GM19463 (cell line): Measurements from ENCODE around the gene ELAVL1.

ENCODE experiments used
- ATAC-seq: cut with Tn5 transposase; IDR thresholded peaks from one replicate; pipeline ENCODE4 v1.9.1; 2021; ENCODE audit warnings: mild to moderate bottlenecking, moderate library complexity; ENCODE audit not compliant: unreplicated experiment

ELAVL1 gene

DNA sequence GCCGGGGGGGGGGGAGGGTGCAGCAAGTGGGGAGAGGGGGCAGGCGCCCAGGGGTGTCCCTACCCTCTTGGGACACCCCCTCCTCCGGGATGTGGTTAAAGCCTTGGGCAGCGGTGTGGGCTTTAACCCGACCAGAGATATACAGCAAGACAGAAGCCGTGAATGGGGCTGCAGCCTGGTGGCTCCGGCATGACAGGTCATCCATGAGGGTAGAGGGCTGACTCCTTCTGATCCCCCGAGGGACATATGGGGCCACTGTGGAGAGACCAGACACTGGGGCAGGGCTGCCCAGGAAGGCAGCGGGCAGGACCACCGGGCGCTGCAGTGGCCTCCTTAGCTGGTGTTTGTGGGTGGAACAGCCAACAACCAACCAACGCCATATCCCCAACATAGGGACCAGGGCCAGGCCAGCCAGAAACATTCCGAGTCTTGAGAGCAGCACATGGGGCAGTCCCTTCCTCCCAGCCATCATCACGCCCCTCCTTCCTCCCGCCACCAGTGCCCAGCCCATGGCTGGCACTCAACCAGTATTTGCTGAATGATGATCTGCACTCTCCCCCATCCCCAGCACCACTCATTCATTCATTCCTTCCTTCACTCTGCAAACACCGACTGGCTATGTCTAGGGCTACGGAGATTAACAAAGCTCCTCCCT is 18.2 kb downstream of the ELAVL1 start:
- ATAC-seq, result no peak

DNA sequence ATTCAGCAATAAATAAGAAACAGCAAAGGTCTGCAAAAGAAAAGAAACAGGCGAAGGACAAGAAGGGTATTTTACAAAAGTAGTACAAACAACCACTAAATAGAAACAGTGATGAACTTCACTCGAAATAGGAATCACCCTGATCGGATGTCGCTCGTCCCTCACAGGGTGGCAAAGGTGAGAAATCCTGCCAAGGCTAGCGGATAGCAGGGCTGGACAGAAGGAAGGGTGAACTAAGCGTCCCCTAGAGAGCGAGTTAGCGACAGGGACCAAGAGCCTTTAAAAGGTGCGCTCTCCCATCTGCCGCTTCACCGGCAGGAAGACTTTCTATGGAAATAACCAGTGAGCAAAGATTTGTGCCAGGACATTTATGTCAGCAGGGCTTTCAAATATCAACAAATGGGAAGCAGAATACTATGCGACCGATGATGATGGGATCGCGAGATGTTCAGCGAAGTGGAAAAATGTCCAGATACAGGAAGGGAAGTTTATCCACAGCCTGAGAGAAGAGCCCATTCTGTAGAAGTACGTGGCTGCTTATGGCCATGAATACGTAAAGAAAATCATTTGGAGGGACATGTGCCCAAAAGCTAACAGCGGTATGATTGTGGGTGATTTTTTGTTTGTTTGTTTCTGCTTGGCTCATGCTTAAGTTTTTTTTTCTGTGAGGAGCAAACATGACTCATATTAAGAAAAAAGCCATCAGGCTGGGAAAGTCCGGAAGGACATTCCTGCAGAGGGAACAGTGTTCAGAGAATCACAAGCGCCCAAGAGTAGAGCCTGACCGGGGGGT is 18.9 kb downstream of the ELAVL1 start:
- ATAC-seq, result no peak

DNA sequence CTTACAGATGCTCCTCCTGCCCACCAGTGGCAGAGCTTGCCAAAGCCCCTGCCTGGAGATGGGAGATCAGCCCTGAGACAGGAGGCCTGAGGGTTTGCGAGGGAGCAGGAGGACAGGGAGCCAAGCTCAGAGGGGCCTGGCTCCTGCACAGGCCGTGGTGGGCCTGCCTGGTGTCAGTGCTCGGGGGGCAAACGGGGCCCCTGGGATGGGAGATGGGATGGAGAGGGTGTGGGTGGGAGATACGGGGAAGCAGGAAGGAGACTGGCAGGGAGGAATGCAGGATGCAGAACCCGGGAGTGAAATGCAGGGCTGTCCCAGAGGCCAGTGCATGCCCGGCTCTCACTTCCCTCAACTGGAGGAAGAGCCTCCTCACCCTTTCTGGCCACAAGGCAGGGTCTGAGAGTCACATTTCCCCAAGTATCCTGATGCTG is 19.9 kb downstream of the ELAVL1 start:
- ATAC-seq, result no peak

DNA sequence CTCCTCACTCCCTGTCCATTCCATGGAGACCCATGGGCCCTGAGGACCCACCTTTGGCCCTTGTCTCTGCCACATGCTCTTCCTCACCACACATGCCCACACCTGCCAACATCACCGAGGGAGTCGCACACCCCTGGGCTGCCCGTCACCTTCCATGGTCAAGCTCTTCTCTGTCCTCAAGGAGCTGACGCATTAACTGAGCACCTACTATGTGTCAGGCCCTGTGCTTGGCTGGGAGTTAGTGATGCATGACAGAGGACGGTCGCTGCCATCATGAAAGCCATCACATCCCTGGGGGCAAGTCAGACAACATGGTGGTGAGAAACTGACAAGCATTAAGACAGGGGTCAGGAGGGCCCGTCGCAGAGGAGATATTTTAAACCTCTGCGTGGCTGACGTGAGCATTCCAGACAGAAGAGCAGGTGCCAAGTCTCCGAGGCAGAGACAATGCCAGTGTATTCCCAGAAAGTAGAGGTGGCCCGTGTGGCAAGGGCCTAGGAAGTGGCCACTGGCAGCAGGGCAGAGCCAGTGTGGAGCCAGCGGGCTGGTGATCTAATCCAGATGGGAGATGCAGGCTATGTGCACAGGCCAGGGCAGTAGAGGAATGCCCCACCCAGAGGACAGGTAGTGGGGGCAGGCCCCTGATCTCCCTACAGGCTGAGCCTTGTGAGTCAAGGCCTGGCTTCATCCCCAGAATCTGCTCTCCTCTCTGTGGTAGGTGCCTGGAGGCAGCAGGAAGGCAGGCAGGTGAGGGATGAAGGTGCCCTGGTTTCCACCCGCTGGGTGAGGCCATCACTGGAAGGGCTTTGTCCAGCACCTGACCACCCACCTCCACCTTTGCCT is 21.2 kb downstream of the ELAVL1 start:
- no peak for ATAC-seq

DNA sequence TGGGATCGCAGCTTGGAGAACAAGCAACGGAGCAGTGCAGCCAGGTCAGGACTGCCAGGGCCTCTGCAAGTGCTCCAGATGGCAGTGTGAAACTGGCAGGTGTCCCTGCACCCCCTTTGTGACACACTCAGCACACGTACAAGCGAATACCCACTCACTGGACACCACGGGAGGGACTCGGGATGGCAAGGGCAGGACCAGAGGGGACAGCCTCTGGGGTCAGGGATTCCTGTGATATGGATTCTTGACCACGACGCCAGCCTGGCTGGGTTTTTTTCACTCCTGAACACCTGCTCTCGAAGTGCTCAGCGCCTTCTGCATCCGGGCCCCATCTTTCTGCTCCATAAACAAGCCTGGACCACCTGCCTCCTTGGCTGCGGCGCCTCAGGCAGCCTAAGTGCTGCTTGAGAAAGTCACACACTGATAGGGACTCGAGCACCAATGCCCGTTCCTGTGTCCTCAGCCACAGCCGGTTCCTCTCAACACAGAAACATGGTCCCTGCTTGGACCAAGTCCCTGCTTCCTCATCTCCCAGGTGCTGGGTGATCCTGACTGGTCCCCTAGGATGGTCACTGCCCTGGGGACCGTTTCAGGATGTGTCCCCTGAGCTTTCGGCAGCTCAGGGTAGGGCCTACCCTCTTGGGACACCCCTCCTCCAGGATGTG is 22.0 kb downstream of the ELAVL1 start:
- ATAC-seq, result no peak

DNA sequence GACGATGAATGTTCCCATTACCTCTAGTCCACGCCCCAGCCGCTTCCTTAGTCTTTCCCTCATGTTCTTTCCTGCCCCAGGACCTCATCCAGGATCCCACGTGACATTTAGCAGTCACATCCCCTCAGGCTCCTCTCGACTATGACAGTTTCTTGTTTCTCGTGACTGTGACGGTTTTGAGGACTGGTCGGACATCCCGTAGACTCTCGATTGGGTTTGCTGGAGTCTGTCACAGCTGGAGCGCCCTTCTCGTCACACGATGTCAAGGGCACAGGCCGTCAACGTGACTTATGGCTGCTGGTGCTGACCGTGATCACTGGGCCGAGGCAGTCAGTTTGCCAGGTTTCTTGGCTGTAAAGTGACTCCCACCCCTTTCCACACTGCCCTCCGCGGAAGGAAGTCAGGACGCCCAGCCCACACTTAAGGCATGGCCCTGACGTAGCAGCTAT is 22.8 kb downstream of the ELAVL1 start:
- ATAC-seq, result no peak

DNA sequence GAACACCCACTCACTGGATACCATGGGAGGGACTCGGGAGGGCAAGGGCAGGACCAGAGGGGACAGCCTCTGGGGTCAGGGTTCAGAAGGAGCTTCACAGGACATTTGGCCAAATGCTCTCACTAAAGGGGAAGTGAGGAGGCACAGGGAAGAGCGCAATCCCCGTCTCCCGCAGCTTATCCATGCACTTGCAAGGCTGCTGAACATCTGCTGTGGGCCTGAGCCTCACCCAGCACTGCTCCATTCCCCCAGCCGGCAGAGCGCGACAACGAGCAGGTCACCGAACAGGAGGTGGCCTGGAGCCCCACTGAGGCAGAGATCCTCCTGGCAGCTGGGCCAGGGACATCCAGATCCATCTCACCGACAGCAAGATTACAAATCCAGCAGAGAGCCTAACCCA is 23.3 kb downstream of the ELAVL1 start:
- ATAC-seq, result no peak

DNA sequence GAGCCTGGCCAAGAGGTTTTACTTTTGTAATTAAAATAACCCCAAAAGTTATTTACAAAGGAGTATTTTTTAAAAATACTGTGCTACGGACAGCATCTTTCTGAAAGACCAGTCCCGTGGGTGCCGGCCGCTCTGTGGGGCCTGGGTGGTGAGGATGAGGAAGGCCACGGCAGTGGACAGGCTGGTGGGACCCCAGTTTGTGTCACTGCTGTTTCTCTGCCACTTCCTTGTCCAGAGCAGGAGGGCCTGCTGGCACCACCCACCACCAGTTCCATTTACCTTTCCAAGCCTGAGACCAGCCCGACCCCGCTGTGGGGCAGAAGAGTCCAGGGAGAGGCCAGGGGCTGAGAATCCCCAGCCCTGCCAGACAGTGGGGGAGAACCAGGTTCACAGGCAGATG is 23.8 kb downstream of the ELAVL1 start:
- ATAC-seq, result no peak

DNA sequence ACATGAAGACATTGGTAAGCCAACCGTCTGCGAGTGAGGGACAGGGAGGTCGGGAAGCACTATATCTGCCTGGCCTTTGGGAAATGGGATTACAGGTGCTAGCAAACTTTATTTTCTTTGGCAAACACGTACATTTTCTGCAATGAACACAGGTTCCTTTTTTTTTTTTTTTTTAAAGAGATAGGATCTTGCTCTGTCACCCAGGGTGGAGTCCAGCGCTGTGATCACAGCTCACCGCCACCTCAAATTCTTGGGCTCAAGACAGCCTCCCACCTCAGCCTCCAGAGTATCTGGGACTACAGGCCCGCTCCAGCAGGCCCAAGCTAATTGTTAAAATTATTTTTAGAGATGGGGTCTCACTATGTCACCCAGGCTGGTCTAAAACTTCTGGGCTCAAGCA is 24.2 kb downstream of the ELAVL1 start:
- ATAC-seq, result no peak

DNA sequence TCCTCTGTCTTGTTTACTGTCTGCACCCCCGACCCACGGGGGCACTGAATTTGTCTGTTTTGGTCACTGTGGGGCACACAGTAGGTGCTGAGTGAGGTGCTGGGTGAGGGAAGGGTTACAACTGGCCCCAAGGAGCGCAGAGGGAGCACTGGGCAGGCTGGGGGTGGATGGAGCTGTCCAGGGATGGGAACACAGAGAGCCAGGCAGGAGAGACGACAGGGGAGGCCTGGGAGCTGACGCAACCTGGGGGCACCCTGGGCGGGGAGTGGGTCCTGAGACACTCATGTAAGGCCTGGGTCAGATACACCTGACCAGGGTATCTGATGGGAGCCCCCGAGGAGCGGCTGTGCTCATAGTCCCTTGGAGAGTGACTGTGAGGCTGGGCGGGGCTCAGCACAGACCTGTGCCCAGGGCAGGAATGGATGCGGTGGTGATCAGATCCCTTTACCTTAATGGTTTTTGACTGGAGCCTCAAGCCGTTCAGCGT is 24.8 kb downstream of the ELAVL1 start:
- no peak for ATAC-seq

DNA sequence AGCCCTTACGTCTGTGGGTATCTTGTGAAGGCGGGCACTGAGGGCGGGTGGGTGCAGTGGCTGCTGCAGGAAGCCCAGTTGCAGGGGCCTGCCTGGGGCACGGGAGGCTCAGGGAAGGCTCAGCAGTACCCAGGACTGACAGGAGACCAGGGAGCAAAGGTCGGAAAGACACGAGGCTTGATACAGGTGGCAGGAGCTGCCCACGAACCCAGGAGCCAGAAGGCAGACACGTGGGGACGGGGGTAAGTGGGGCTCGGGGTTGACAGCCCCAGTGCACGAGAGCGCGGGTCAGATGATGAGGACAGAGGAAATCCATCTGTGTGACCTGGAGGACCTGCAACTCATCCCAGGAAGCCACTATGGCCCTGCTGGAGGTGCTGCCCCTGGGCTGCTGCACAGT is 25.3 kb downstream of the ELAVL1 start:
- no peak for ATAC-seq

DNA sequence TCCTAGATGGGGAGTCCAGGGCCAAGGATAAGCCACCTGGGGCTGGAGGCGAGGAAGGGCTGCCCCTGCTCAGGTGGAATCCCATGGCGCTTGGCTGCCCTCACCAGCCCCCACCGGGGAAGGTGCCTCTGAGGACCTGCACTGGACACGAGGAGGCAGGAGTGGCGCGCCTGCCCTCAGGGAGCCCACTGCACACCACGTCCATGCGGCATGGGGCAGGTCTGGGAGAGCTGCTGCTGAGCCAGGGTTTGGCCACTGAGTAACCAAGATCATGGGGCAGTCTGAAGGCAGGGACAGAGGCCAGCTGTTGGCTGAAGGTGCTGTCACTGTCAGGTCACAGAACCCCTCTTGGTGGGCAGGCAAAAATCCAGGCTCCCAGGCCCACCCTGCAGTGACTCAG is 25.9 kb downstream of the ELAVL1 start:
- ATAC-seq, result no peak

DNA sequence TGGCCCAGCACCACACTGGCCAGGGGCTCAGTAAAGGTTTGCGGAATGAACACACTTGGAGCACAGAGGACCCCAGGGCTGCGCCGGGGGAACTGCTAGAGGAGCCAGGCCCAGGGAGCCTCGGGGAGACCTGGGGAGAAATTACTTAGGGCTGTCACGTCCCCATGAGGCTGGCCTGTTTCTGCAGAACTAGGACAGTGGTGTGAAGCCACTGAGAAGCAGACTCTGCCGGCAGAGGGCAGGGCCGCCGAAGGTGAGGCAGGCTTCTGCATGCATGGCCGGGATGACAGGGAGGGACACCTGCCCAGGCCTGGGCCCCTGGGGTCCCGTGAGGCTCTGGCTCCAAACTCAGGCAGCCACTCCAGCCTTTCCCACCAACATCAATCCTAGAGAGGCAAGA is 26.4 kb downstream of the ELAVL1 start:
- ATAC-seq, result no peak

DNA sequence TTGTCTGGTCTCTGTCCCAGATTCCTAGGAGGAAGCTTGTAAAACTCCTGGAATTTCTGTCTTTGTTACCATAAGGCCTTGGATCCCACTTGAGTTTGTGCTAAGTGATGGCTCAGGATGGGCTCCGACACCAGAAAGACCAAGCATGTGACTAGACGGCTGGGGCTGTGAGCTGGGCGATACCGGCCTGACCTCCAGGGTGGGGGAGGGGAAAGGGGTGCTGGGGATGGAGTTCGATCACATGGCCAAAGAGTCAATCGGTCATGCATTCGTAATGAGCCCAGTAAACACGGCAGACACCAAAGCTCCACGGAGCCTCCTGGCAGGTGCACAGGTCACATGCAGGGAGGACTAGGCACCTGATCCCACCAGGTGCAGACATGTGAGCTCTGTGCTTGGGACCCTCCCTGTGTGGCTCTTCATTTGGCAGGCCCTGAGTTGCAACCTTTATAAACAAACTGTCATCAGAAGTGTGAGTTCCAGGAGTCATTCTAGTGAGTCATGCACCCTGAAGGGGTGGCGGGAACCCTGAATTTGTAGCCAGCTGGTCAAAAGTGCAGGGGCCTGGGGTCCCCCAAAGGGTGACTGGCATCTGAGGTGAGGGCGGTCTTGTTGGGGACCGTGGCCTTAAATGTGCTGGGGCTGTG is 27.1 kb downstream of the ELAVL1 start:
- no peak for ATAC-seq

DNA sequence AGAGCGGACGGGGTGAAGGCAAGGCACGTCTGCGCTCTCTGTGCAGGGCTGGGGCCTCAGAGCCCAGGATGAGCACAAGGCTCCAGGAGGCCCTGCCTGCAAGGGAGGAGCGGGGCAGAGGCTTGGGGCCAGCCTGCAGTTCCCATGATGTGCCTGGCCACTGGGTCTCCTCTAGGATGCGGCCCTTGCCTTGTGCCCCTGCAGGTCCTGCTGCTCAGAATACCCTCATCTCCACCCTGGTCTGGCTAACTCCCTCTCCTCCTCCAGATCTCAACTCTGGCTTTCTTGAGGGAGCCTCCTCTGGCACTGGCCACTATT is 27.8 kb downstream of the ELAVL1 start:
- no peak for ATAC-seq

DNA sequence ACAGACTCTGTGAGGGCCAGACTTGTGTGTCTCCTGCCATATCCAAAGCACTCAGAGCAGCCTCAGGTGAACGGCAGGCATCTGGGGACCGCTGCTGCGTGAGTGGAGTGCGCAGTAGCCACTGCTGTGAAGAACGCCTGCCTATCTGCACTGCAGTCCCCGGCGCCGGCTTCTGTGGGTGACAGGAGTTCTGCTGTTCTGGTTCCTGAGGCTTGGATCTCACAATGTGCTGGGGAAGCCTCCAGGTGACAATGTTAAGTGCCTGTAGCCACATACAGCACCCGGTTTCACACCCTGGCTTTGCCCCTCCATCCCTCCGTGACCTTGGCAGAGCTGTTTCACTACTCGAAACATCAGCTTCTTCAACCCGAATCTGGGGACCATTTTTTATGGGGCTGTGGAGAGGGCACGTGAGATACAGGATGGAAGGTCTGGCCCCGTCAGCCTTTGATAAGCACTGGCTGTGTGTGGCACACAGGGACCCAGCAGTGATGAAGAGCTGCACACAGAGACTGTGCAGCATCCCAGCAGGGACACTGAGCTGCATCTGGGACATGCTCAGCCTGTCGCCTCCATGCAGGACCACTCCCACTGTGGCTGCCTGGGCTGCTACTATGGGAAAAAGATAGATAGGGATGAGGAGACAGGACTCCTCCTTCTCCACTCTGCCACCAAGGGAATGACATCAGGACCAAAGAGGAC is 28.3 kb downstream of the ELAVL1 start:
- ATAC-seq, result no peak

DNA sequence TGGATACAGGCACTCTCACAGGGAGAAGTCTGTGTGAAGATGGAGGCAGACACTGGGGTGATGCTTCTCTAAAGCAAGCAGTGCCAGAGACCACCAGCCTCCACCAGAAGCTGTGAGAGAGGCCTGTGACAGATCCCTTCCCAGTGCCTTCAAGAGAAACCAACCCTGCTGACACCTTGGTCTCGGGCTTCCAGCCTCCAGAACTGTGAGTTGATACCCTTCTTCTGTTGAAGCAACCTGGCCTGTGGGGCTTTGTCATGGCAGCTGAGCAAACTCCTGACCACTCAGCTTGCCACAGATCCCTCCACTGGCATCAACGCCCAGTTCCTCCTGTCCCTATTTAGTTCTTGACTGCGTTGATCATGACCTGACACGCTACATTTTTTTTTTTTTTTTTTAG is 29.0 kb downstream of the ELAVL1 start:
- no peak for ATAC-seq

DNA sequence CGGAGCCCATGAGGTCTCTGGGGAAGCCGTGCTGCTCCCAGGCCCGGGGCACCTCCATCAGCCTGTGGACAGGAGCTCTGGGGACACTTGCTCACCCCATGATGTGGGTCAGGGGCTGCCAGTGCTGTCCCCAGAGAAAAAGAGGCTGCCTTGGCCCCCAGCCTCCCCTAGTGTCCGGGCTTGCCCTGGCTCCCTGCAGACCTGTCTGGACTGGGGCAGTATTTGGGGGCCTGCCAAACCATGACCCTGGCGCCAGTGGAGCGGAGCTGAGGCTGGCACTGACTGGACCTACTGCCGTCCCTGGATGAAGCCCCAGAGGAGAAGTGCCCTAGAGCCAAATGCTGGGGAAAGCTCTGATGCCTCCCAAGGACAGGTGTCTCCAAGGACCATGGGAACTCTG is 30.4 kb downstream of the ELAVL1 start:
- no peak for ATAC-seq

DNA sequence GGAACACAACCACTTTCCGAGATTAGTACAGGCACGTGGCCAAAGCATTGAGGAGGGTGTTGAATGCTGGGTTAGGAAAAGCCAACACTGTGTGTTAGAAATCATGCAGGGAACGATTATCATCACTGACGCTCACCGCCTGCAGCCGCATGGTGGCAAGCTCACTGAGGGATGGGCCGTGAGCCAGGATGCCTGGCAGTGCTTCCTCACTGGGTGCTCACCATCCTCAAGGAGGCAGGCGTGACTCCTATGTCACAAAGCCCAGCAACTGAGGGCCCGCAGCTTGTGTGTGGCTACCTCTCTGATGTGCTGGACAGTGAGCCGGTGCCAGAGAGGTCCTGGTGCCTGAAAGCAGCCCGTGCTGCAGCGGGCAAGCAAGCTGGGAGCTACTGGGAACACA is 31.6 kb downstream of the ELAVL1 start:
- ATAC-seq, result no peak
